ENCODE results near the gene FKBP1B. TPM values are rescaled to one million over a fixed set of nuclear protein-coding genes. Genes with fewer than 3 reads are reported as not detected.

The FKBP1B gene
- total RNA-seq, 1 experiment from 2014 or later: 59.7 TPM

DNA sequence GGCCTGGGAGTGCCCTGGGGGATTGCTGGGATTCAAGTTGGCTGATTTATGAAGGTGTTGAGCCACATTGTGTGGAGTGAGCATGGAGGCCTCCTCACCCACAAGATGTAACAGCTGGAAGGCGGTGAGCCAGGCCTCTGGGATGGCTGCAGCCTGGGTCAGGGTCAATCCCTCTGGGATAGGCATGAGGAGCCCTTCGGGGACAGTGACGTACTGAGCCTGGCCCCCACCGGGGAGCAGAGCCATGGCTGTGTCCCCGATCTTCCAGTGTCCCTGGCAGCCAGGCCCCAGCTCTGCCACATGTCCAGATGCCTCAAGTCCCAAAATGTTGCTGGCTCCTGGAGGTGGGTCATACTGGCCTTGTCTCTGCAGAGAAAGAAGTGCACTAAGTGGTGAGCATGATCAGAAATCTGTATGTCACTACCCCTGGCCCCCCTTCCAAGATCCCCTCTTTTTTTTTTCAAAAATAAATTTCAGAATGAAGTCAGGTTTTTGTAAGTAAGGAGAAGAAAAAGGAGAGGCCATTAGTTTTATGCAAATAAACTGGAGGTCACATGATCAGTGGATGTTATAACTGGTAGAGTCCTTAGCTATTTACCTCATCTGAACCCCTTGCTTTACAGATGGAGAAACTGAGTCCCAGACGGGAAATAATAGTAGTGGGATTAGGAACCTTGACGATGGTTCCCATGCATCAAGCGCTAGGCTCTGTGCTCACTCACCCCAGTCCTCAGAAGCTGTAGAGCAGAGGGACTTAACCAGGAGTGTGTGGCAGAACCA lies 33.4 kb downstream of the FKBP1B start:
- Histone ChIP-seq H2BK120ac (ENCODE audit: low read depth, low read length, poor library complexity, severe bottlenecking) (no peak overlapping the region), H3T11ph (ENCODE audit: low read length) (no peak overlapping the region), H2AK5ac (ENCODE audit: insufficient read length, low read length) (no peak overlapping the region), H3K27ac (ENCODE audit: insufficient read length, low read depth, low read length) (peak overlapping the region; percentile 87), H4K20me1 (ENCODE audit: control insufficient read depth, insufficient read depth, insufficient read length) (peaks cover 2% of the 10 kb centered on the region), H2BK5ac (ENCODE audit: insufficient read length, low read length) (no peak overlapping the region), H3K18ac (ENCODE audit: insufficient read length, low read depth, low read length) (peak overlapping the region; percentile 69), H3K4me2 (ENCODE audit: insufficient read depth, insufficient read length, low read length) (peak overlapping the region; percentile 96), H4K91ac (ENCODE audit: insufficient read length, low read depth, low read length) (no peak overlapping the region), H3K4me1 (ENCODE audit: insufficient read depth, low read length) (peaks cover 2% of the 10 kb centered on the region; the same call in 1 of the 2 replicates), H3K27me3 (ENCODE audit: insufficient read depth, low read length) (no peaks in the 10 kb centered on the region), H3K4ac (ENCODE audit: low read depth, low read length) (no peak overlapping the region), H3K23ac (ENCODE audit: insufficient read length, low read depth, low read length) (no peak overlapping the region), H3K79me1 (ENCODE audit: insufficient read depth, low read depth, low read length, poor library complexity, severe bottlenecking) (no peaks in the 10 kb centered on the region), H3K9ac (ENCODE audit: extremely low read depth, insufficient read length, low read length) (peak overlapping the region; percentile 73), H3K14ac (ENCODE audit: insufficient read depth, low read length) (peak overlapping the region; percentile 60), H2BK20ac (ENCODE audit: low read depth, low read length, poor library complexity, severe bottlenecking) (no peak overlapping the region), H3K79me2 (ENCODE audit: insufficient read depth, low read length) (no peaks in the 10 kb centered on the region), H3K9me3 (ENCODE audit: control insufficient read depth, low read depth, low read length) (no peaks in the 10 kb centered on the region), H2AFZ (ENCODE audit: low read length) (no peak overlapping the region), H3K56ac (ENCODE audit: insufficient read length, low read depth, low read length) (no peak overlapping the region), H2BK15ac (ENCODE audit: low read depth, low read length) (no peak overlapping the region), H3K23me2 (ENCODE audit: insufficient read length, low read depth, low read length, poor library complexity, severe bottlenecking) (peaks cover 15% of the 10 kb centered on the region), H4K5ac (ENCODE audit: insufficient read length, low read depth, low read length) (no peak overlapping the region), H2BK12ac (ENCODE audit: insufficient read length, low read depth, low read length) (no peak overlapping the region), H4K8ac (replicated peaks; ENCODE audit: insufficient read length, low read depth, low read length) (no peak overlapping the region)
- Mint-ChIP-seq H3K27ac (peak overlapping the region; percentile 97 to 99 (median 99)), H3K4me3 (peak overlapping the region; percentile 85 to 93), H3K9me3 (no peaks in the 10 kb centered on the region), H3K4me1 (peaks cover 16 to 21% of the 10 kb centered on the region in 2 experiments), H3K36me3 (ENCODE audit: insufficient read depth in 1 of 3, low read depth in 3 of 3) (peaks cover 12 to 39% (median 38%) of the 10 kb centered on the region in 3 experiments), H3K27me3 (ENCODE audit: low read depth) (no peaks in the 10 kb centered on the region)
- no CpG with 5 or more reads among the region's 8 CpGs for WGBS (ENCODE audit: extremely low coverage, insufficient read length, low lambda C conversion rate)
- TF ChIP-seq, protein P1, sequence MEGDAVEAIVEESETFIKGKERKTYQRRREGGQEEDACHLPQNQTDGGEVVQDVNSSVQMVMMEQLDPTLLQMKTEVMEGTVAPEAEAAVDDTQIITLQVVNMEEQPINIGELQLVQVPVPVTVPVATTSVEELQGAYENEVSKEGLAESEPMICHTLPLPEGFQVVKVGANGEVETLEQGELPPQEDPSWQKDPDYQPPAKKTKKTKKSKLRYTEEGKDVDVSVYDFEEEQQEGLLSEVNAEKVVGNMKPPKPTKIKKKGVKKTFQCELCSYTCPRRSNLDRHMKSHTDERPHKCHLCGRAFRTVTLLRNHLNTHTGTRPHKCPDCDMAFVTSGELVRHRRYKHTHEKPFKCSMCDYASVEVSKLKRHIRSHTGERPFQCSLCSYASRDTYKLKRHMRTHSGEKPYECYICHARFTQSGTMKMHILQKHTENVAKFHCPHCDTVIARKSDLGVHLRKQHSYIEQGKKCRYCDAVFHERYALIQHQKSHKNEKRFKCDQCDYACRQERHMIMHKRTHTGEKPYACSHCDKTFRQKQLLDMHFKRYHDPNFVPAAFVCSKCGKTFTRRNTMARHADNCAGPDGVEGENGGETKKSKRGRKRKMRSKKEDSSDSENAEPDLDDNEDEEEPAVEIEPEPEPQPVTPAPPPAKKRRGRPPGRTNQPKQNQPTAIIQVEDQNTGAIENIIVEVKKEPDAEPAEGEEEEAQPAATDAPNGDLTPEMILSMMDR (conservative IDR thresholded peaks at IDR 0.05): no peak
- peak; percentile 14 for DNase-seq
